Heart right ventricle (tissue), 16 donors: ENCODE results near the gene NPLOC4. TPM values are rescaled to one million over a fixed set of nuclear protein-coding genes. Genes with fewer than 3 reads are reported as not detected.

ENCODE experiments used
- ATAC-seq, 8 donors: fragments of 200-7000 bp; cut with Tn5 transposase; one replicate each; pipeline ENCODE4 v1.9.1; 2020; ENCODE audit warnings: mild to moderate bottlenecking in 8 of 8, moderate library complexity in 8 of 8, moderate number of reproducible peaks in 1 of 8
- DNase-seq, 2 donors: peaks; one replicate each; pipeline ENCODE4 v3.0.0-alpha.2; 2020
- H3K27ac ChIP-seq, 10 donors: fragments of 200-600 bp; sonication (generic) in 2 of 10; one replicate each; pipeline versions ENCODE4 v1.5.0 to v1.8.0; 2020 to 2022; ENCODE audit warnings: mild to moderate bottlenecking in 3 of 10
- H3K27me3 ChIP-seq, 7 donors: fragments of 200-600 bp; one replicate each; pipeline ENCODE4 v1.8.0; 2021 to 2022; ENCODE audit warnings: mild to moderate bottlenecking in 2 of 7
- H3K36me3 ChIP-seq, 9 donors: fragments of 200-600 bp; sonication (generic) in 1 of 9; one replicate each; pipeline versions ENCODE4 v1.5.0 to v1.8.0; 2020 to 2022; ENCODE audit warnings: mild to moderate bottlenecking in 2 of 9
- H3K4me1 ChIP-seq, 9 donors: fragments of 200-600 bp; sonication (generic) in 1 of 9; one replicate each; pipeline versions ENCODE4 v1.5.0 to v1.8.0; 2020 to 2022; ENCODE audit warnings: mild to moderate bottlenecking in 4 of 9
- H3K4me3 ChIP-seq, 10 donors: fragments of 200-600 bp; sonication (generic) in 2 of 10; one replicate each; pipeline versions ENCODE4 v1.5.0 to v1.8.0; 2020 to 2022; ENCODE audit warnings: mild to moderate bottlenecking in 7 of 10, moderate library complexity in 2 of 10
- H3K9me3 ChIP-seq, 11 donors: fragments of 200-600 bp in 10 of 11; sonication (generic) in 2 of 11; one replicate each; pipeline versions ENCODE4 v1.5.0 to v1.8.0; 2013 to 2022; ENCODE audit warnings: mild to moderate bottlenecking in 2 of 11, control low read depth in 1 of 11, moderate library complexity in 1 of 11
- CTCF ChIP-seq, 9 donors: fragments of 200-600 bp; sonication (generic) in 2 of 9; IDR thresholded peaks; one replicate each; pipeline versions ENCODE4 v1.5.0 to v1.8.0; 2021 to 2022; ENCODE audit warnings: antibody characterized with exemption in 9 of 9, mild to moderate bottlenecking in 5 of 9, moderate library complexity in 1 of 9
- WGBS, 2 donors: extraction: QIAGEN DNeasy Blood & Tissue Kit; methylation state at CpG; one replicate each; pipeline ENCODE4 v1.1.7; 2013; ENCODE audit warnings: inconsistent platforms in 1 of 2; 5-methylcytosine and 5-hydroxymethylcytosine counted together
- intact Hi-C, 10 donors: fragments of 100-400 bp; cut with DNase I; formaldehyde crosslinking; loops; one replicate each; pipeline versions ENCODE4 v1.11.1 to v1.14.2; 2022
- polyA plus RNA-seq, 2 donors: library from polyadenylated mRNA; stranded (reverse); fragments of 200-250 nt; gene quantifications; one replicate each; pipeline ENCODE4 v1.2.3, GENCODE V29; 2013
- total RNA-seq, 10 donors: library from RNA; stranded (reverse); fragmentation: NEBNext Ultra II Directional in 3 of 10; extraction: Animal tissue kit (Norgen Biotek cat#: 25700) in 3 of 10; gene quantifications; one replicate each; pipeline versions ENCODE4 v1.2.1 to v1.2.4, GENCODE V29; 2021 to 2023
- donor health status: Arrhythmogenic right ventricular cardiomyopathy.
- donor health status: ischemic (EF 13 %, LVEDD 7.1; RV severe dilation, severe dysfunction).
- donor health status: healthy with polysubstance abuse.
- donor health status: DM: no; HTN: yes; CAD: no.
- donor health status: DM: no; HTN: no; CAD: no.
- donor health status: ischemic (EF 25% LVEDD 6.9; RV normal size, moderate dysfunction).
- donor health status: ischemic (EF 25% LVEDD 5.7; RV mildly dilated, moderate dysfunction).
- donor health status: healthy.
- donor health status: DM: yes; HTN: yes; CAD: no.
- donor health status: Ischemic cardiomyopathy.
- donor health status: ischemic (EF 35%, LVEDD 5.7; RV mildly dilated, moderate dysfunction).
- donor health status: nonischemic (EF 11% LVEDD 7.7; RV severe dilation, severe dysfunction).
- donor health status: DM: yes; HTN: yes; CAD: no.
- donor health status: PGD.
- donor health status: ischemic (EF 29% LVEDD 5.4; RV normal size, mild dysfunction).
- donor health status: nonischemic (EF 23%, LVEDD 6.1; RV moderate dilation, normal function).

The NPLOC4 gene
- total and polyA plus RNA-seq, 12 donors: 30.7 to 115 (median 95.2) TPM

GRCh38 chr17:81535480-81536298, 101.2 kb downstream of the NPLOC4 start:
- WGBS, 2 donors: 41 to 56% methylated on average over 13 of the region's 13 CpGs
- Histone ChIP-seq H3K4me3 (no peak overlapping the region), H3K36me3 (peaks cover 0 to 22% (median 10%) of the 10 kb centered on the region in 9 donors), H3K4me1 (peaks cover 3 to 18% (median 16%) of the 10 kb centered on the region in 9 donors), H3K27ac (no peak overlapping the region), H3K9me3 (no peaks in the 10 kb centered on the region), H3K27me3 (peaks cover 16 to 44% (median 40%) of the 10 kb centered on the region in 7 donors)
- no peak for DNase-seq
- TF ChIP-seq CTCF (IDR thresholded peaks at IDR 0.05): no peak
- intact Hi-C loops: loop anchor here in 4 of 10 donors (2.0 to 10.0 kb wide), 3 partner anchors 283 to 391 kb away; no protein-coding TSS in a partner anchor
- ATAC-seq: no peak

GRCh38 chr17:81535007-81535328, 101.9 kb downstream of the NPLOC4 start:
- ATAC-seq: no peak
- no peaks in the 10 kb centered on the region for H3K9me3 ChIP-seq
- WGBS, 2 donors: 78 to 88% methylated on average over 5 of the region's 5 CpGs
- intact Hi-C loops: loop anchor here in 3 of 10 donors (5.0 to 10.0 kb wide), 2 partner anchors 283 to 390 kb away; no protein-coding TSS in a partner anchor
- H3K4me3 ChIP-seq: no peak overlapping the region
- TF ChIP-seq CTCF (IDR thresholded peaks at IDR 0.05): no peak
- peaks cover 16 to 44% (median 40%) of the 10 kb centered on the region in 7 donors for H3K27me3 ChIP-seq
- DNase-seq: no peak
- peaks cover 3 to 18% (median 16%) of the 10 kb centered on the region in 9 donors for H3K4me1 ChIP-seq
- no peak overlapping the region for H3K27ac ChIP-seq
- peaks cover 0 to 15% (median 3%) of the 10 kb centered on the region in 9 donors for H3K36me3 ChIP-seq

- DNase-seq (no peak), ATAC-seq (no peak)
- H3K9me3 ChIP-seq: no peaks in the 10 kb centered on the region
- peaks cover 3 to 18% (median 16%) of the 10 kb centered on the region in 9 donors for H3K4me1 ChIP-seq
- peaks cover 0 to 9% (median 0%) of the 10 kb centered on the region in 9 donors for H3K36me3 ChIP-seq
- WGBS, 2 donors: 59 to 64% methylated on average over 6 of the region's 6 CpGs
- no peak overlapping the region for H3K4me3 ChIP-seq
- no peak for TF ChIP-seq CTCF (IDR thresholded peaks at IDR 0.05)
- peaks cover 16 to 46% (median 42%) of the 10 kb centered on the region in 7 donors for H3K27me3 ChIP-seq
- intact Hi-C loops: loop anchor here in 3 of 10 donors (5.0 to 10.0 kb wide), 2 partner anchors 282 to 390 kb away; no protein-coding TSS in a partner anchor
- no peak overlapping the region for H3K27ac ChIP-seq
Measured at GRCh38 chr17:81534157-81535006, 102.5 kb downstream of the NPLOC4 start.
